ENCODE data around the gene SEC14L6.

SEC14L6 gene

GRCh38 chr22:30491381-30491780, 55.2 kb downstream of the SEC14L6 start:
- DNase-seq = no peak

GRCh38 chr22:30490399-30490798, 56.1 kb downstream of the SEC14L6 start:
- no peak for DNase-seq

GRCh38 chr22:30488121-30488520, 58.4 kb downstream of the SEC14L6 start:
- no peak for DNase-seq

- no peak for DNase-seq
Observed at GRCh38 chr22:30486661-30487115, 59.9 kb downstream of the SEC14L6 start.

- DNase-seq = no peak
Observed at GRCh38 chr22:30486118-30486517, 60.4 kb downstream of the SEC14L6 start.

GRCh38 chr22:30485362-30485988, 61.1 kb downstream of the SEC14L6 start:
- DNase-seq = peak; percentile 80

- DNase-seq = no peak
Observed at GRCh38 chr22:30483169-30483568, 63.4 kb downstream of the SEC14L6 start.

GRCh38 chr22:30481711-30482110, 64.8 kb downstream of the SEC14L6 start:
- DNase-seq = no peak

GRCh38 chr22:30479981-30480380, 66.6 kb downstream of the SEC14L6 start:
- DNase-seq = no peak

- peak; percentile 5 for DNase-seq
Observed at GRCh38 chr22:30474683-30475424, 71.7 kb downstream of the SEC14L6 start.

GRCh38 chr22:30474121-30474520, 72.4 kb downstream of the SEC14L6 start:
- no peak for DNase-seq

GRCh38 chr22:30472994-30473720, 73.4 kb downstream of the SEC14L6 start:
- DNase-seq = no peak

All from activated naive CD4-positive, alpha-beta T cell treated with Interleukin-2 at 50 U/mL for 16 hours (primary cell).